Right lung (tissue), 5 donors: ENCODE results near the gene NPAS4. TPM values are rescaled to one million over a fixed set of nuclear protein-coding genes. Genes with fewer than 3 reads are reported as not detected.

Source experiments
- polyA plus RNA-seq, 5 donors: library from polyadenylated mRNA; unstranded; fragments of 120-200 nt; gene quantifications; one replicate each; pipeline versions ENCODE4 v1.2.1 to v1.2.3, GENCODE V29; 2013; ENCODE audit warnings: inconsistent platforms in 1 of 5, low replicate concordance in 1 of 5; ENCODE audit not compliant: insufficient read length in 5 of 5, insufficient read depth in 1 of 5

The NPAS4 gene
- polyA plus RNA-seq, 5 donors = 0.14 to 0.38 (median 0.17) TPM

Other genes with a start within 250 kb of the NPAS4 start
- 10 to 100 TPM; 15.5 to 28.9 (median 21.4) TPM for gene KLC2, start 163.3 kb upstream of the NPAS4 start, polyA plus RNA-seq
- gene RAB1B, start 152.4 kb upstream of the NPAS4 start, polyA plus RNA-seq = 100 to 1,000 TPM; 107 to 161 (median 120) TPM
- gene CNIH2, start 142.9 kb upstream of the NPAS4 start, polyA plus RNA-seq = 1 to 10 TPM; 3.4 to 5.2 (median 4.0) TPM
- gene YIF1A, start 131.9 kb upstream of the NPAS4 start, polyA plus RNA-seq = 10 to 100 TPM; 26.3 to 66.5 (median 38.8) TPM
- under 1 TPM; 0.33 to 0.51 (median 0.40) TPM for gene TMEM151A, start 129.1 kb upstream of the NPAS4 start, polyA plus RNA-seq
- gene CD248, start 104.0 kb upstream of the NPAS4 start, polyA plus RNA-seq = 100 to 1,000 TPM in 2 of 5 donors, 10 to 100 TPM in 3; 67.2 to 162 (median 89.2) TPM
- gene RIN1, start 84.6 kb upstream of the NPAS4 start, polyA plus RNA-seq = 1 to 10 TPM; 2.1 to 4.5 (median 3.5) TPM
- 10 to 100 TPM; 21.8 to 32.5 (median 25.1) TPM for gene BRMS1, start 75.9 kb upstream of the NPAS4 start, polyA plus RNA-seq
- 10 to 100 TPM; 28.1 to 38.5 (median 31.5) TPM for gene B4GAT1, start 73.4 kb upstream of the NPAS4 start, polyA plus RNA-seq
- gene SLC29A2, start 49.3 kb upstream of the NPAS4 start, polyA plus RNA-seq = 10 to 100 TPM in 2 of 5 donors, 1 to 10 TPM in 3; 7.1 to 12.0 (median 9.5) TPM
- gene MRPL11, start 17.8 kb downstream of the NPAS4 start, polyA plus RNA-seq = 10 to 100 TPM; 63.2 to 78.7 (median 73.0) TPM
- 1 to 10 TPM; 4.1 to 6.2 (median 4.6) TPM for gene PELI3, start 45.9 kb downstream of the NPAS4 start, polyA plus RNA-seq
- 10 to 100 TPM; 13.5 to 25.4 (median 15.8) TPM for gene DPP3, start 59.4 kb downstream of the NPAS4 start, polyA plus RNA-seq
- gene BBS1, start 89.6 kb downstream of the NPAS4 start, polyA plus RNA-seq = 10 to 100 TPM; 54.5 to 80.1 (median 58.5) TPM
- 1 to 10 TPM; 3.8 to 6.9 (median 5.7) TPM for gene ZDHHC24, start 125.0 kb downstream of the NPAS4 start, polyA plus RNA-seq
- gene ACTN3, start 125.9 kb downstream of the NPAS4 start, polyA plus RNA-seq = 1 to 10 TPM in 1 of 5 donors, under 1 TPM in 1, not detected in 3; 0.24 to 3.8 TPM
- 10 to 100 TPM; 33.9 to 54.7 (median 51.8) TPM for gene CTSF, start 147.6 kb downstream of the NPAS4 start, polyA plus RNA-seq
- under 1 TPM; 0.10 to 0.18 (median 0.15) TPM for gene CCDC87, start 172.0 kb downstream of the NPAS4 start, polyA plus RNA-seq
- gene CCS, start 172.2 kb downstream of the NPAS4 start, polyA plus RNA-seq = 10 to 100 TPM; 69.4 to 95.7 (median 82.2) TPM
- gene RBM14, start 195.6 kb downstream of the NPAS4 start, polyA plus RNA-seq = 10 to 100 TPM; 69.2 to 90.3 (median 81.2) TPM
- gene RBM4, start 217.7 kb downstream of the NPAS4 start, polyA plus RNA-seq = 100 to 1,000 TPM; 222 to 239 (median 232) TPM